Muscle of arm (tissue), 12 donors: Measurements from ENCODE around the gene LST1. TPM values are rescaled to one million over a fixed set of nuclear protein-coding genes. Genes with fewer than 3 reads are reported as not detected.

Experiments used
- DNase-seq: peaks from one replicate; pipeline ENCODE4 v3.0.0-alpha.2; 2013
- polyA plus RNA-seq, 12 donors: library from polyadenylated mRNA; unstranded; fragments of 120-200 nt; gene quantifications; one replicate each; pipeline ENCODE4 v1.2.1, GENCODE V29; 2013; ENCODE audit not compliant: insufficient read length in 12 of 12

Gene LST1
- polyA plus RNA-seq, 12 donors: 3.9 to 24.6 (median 5.9) TPM; not detected in 2

- DNase-seq: no peak
Observed at GRCh38 chr6:31615748-31616147, 29.7 kb downstream of the LST1 start.

- no peak for DNase-seq
Observed at GRCh38 chr6:31617010-31617409, 30.9 kb downstream of the LST1 start.

- DNase-seq: peak; percentile 99
Observed at GRCh38 chr6:31619805-31620585, 33.9 kb downstream of the LST1 start.

- peak; percentile 73 for DNase-seq
Observed at GRCh38 chr6:31620586-31621319, 34.7 kb downstream of the LST1 start, which contains the start of gene PRRC2A. Gene PRRC2A (plus strand): TSS chr6:31620715. CDS start chr6:31622790, 2,075 bp downstream.

GRCh38 chr6:31621320-31621939, 35.4 kb downstream of the LST1 start:
- no peak for DNase-seq

- no peak for DNase-seq
Observed at GRCh38 chr6:31621991-31622390, 35.9 kb downstream of the LST1 start.

GRCh38 chr6:31622684-31623091, 36.6 kb downstream of the LST1 start:
- no peak for DNase-seq

GRCh38 chr6:31624070-31624469, 38.0 kb downstream of the LST1 start:
- no peak for DNase-seq

- no peak for DNase-seq
Observed at GRCh38 chr6:31626952-31627351, 40.9 kb downstream of the LST1 start.

GRCh38 chr6:31627690-31628287, 41.7 kb downstream of the LST1 start:
- no peak for DNase-seq

- no peak for DNase-seq
Observed at GRCh38 chr6:31629014-31629413, 42.9 kb downstream of the LST1 start.

GRCh38 chr6:31630177-31630934, 44.3 kb downstream of the LST1 start:
- DNase-seq: no peak

GRCh38 chr6:31631209-31631608, 45.1 kb downstream of the LST1 start:
- DNase-seq: no peak

- DNase-seq: no peak
Observed at GRCh38 chr6:31631681-31632278, 45.7 kb downstream of the LST1 start.

GRCh38 chr6:31632279-31632946, 46.3 kb downstream of the LST1 start:
- no peak for DNase-seq

- DNase-seq: no peak
Observed at GRCh38 chr6:31633447-31633846, 47.4 kb downstream of the LST1 start.

GRCh38 chr6:31634131-31634530, 48.1 kb downstream of the LST1 start:
- DNase-seq: no peak

- no peak for DNase-seq
Observed at GRCh38 chr6:31634969-31635575, 49.0 kb downstream of the LST1 start.

GRCh38 chr6:31636698-31637596, 50.9 kb downstream of the LST1 start:
- no peak for DNase-seq
